Stimulated activated CD8-positive, alpha-beta memory T cell treated with anti-CD3 and anti-CD28 coated beads, Interleukin-7, amount 100 ng/mL, for 48 hours (primary cell): ENCODE data around the gene GGNBP2.

Experiments
- DNase-seq, 2 donors: peaks; one replicate each; pipeline ENCODE4 v3.0.0-alpha.2; 2020; ENCODE audit warnings: low read depth in 1 of 2; ENCODE audit errors: extremely low read depth in 1 of 2

Gene GGNBP2

GRCh38 chr17:36515837-36516236 is 28.9 kb upstream of the GGNBP2 start:
- no peak for DNase-seq

GRCh38 chr17:36523113-36523512 is 21.6 kb upstream of the GGNBP2 start:
- no peak for DNase-seq

- DNase-seq, result no peak
Observed at GRCh38 chr17:36524428-36524876, 20.3 kb upstream of the GGNBP2 start.

GRCh38 chr17:36525113-36525512 is 19.6 kb upstream of the GGNBP2 start:
- DNase-seq, result no peak

GRCh38 chr17:36525888-36526287 is 18.8 kb upstream of the GGNBP2 start:
- no peak for DNase-seq

GRCh38 chr17:36527621-36528250 is 17.0 kb upstream of the GGNBP2 start:
- no peak for DNase-seq

GRCh38 chr17:36529121-36529520 is 15.6 kb upstream of the GGNBP2 start:
- no peak for DNase-seq

- DNase-seq, result no peak
Observed at GRCh38 chr17:36532435-36532975, 12.2 kb upstream of the GGNBP2 start.

GRCh38 chr17:36533935-36534839 is 10.5 kb upstream of the GGNBP2 start:
- DNase-seq, result peak in 1 of 2 donors; percentile 16

- DNase-seq, result peak; percentile 81 to 82
Observed at GRCh38 chr17:36534840-36535668, 9.7 kb upstream of the GGNBP2 start, which contains the start of the genes MYO19 and PIGW. TSS of gene MYO19 (minus strand) at chr17:36534868. CDS start at chr17:36532538, 2,330 bp downstream. TSS of gene PIGW (plus strand) at chr17:36534987. CDS start at chr17:36537102, 2,115 bp downstream.

GRCh38 chr17:36535669-36536081 is 9.0 kb upstream of the GGNBP2 start:
- DNase-seq, result no peak

GRCh38 chr17:36540696-36541095 is 4.0 kb upstream of the GGNBP2 start:
- no peak for DNase-seq

GRCh38 chr17:36542755-36543154 is 2.0 kb upstream of the GGNBP2 start:
- DNase-seq, result no peak

GRCh38 chr17:36544044-36544306 is 744 bp upstream of the GGNBP2 start:
- DNase-seq, result no peak

- peak in 1 of 2 donors; percentile 55 for DNase-seq
Observed at GRCh38 chr17:36545077-36545464, 352 bp downstream of the GGNBP2 start.

GRCh38 chr17:36545465-36546417 is 1.0 kb downstream of the GGNBP2 start:
- peak; percentile 91 to 94 for DNase-seq

GRCh38 chr17:36546418-36547093 is 1.8 kb downstream of the GGNBP2 start:
- no peak for DNase-seq

GRCh38 chr17:36547776-36548175 is 3.1 kb downstream of the GGNBP2 start:
- no peak for DNase-seq
